Activated B cell treated with CpG ODN at 0.5 μM for 24 hours (primary cell): ENCODE data around the gene RERE. TPM values are rescaled to one million over a fixed set of nuclear protein-coding genes. Genes with fewer than 3 reads are reported as not detected.

Experiments
- ATAC-seq: fragments of 200-7000 bp; cut with Tn5 transposase; one replicate; pipeline ENCODE4 v1.10.0; 2021; ENCODE audit warnings: low read depth, mild to moderate bottlenecking, moderate library complexity
- CTCF ChIA-PET: fragments of 350-600 bp; sonication (Branson Sonifier 250); formaldehyde crosslinking; loops from one replicate; lab custom pipeline; 2021; ENCODE audit warnings: antibody characterized with exemption; lab: Charles Lee
- POLR2A ChIA-PET: fragments of 350-600 bp; sonication (Branson Sonifier 250); formaldehyde crosslinking; loops from one replicate; lab custom pipeline; 2021; ENCODE audit warnings: antibody characterized with exemption; lab: Charles Lee
- DNase-seq: peaks from one replicate; pipeline ENCODE4 v3.0.0; 2022
- H3K27ac Mint-ChIP-seq: one replicate; pipeline ENCODE4 v1.8.0; 2020; ENCODE audit warnings: mixed read lengths
- H3K27me3 Mint-ChIP-seq: one replicate; pipeline ENCODE4 v1.8.0; 2021; ENCODE audit warnings: mixed read lengths
- H3K36me3 Mint-ChIP-seq: one replicate; pipeline ENCODE4 v1.8.0; 2021; ENCODE audit warnings: low read depth, mixed read lengths
- H3K4me1 Mint-ChIP-seq: one replicate; pipeline ENCODE4 v1.8.0; 2021; ENCODE audit warnings: mixed read lengths
- H3K4me3 Mint-ChIP-seq: one replicate; pipeline ENCODE4 v1.8.0; 2020; ENCODE audit warnings: mild to moderate bottlenecking, mixed read lengths
- H3K9me3 Mint-ChIP-seq: one replicate; pipeline ENCODE4 v1.8.0; 2020; ENCODE audit warnings: mixed read lengths
- intact Hi-C: fragments of 100-400 bp; cut with micrococcal nuclease; formaldehyde crosslinking; loops from one replicate; pipeline ENCODE4 v1.15.1; 2024
- total RNA-seq: library from RNA; stranded (reverse); gene quantifications from 2 replicates; pipeline ENCODE4 v1.2.3, GENCODE V29; 2022
- TF ChIP-seq, protein P1 (sequence below): fragments of 200-600 bp; IDR thresholded peaks from one replicate; pipeline ENCODE4 v1.8.0; 2022; ENCODE audit warnings: antibody characterized with exemption, mild to moderate bottlenecking

The RERE gene
- total RNA-seq, 1 donor from 2014 or later, result 98.8 TPM

DNA sequence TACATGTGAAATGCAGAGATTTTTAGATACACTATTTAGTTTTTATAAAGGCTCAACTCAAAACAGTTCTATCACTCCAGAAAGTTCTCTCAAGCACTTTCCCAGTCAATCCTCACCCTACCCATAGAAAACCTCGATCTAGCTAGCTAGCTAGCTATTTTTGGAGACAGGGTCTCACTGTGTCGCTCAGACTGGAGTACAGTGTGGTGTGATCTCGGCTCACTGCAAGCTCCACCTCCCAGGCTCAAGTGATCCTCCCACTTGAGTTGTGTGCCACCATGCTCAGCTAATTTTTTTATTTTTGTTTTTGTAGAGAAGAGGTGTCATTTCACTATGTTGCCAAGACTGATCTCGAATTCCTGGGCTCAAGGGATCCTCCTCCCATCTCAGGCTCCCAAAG lies 236.9 kb downstream of the RERE start:
- ChIA-PET POLR2A (no interaction called here), CTCF (interaction anchor here (1.6 kb wide), 1 partner anchor 146 kb away, joined by 7 read pairs; no protein-coding TSS in a partner anchor)
- peaks cover 2% of the 10 kb centered on the region for H3K4me1 Mint-ChIP-seq
- peaks cover 29% of the 10 kb centered on the region for H3K36me3 Mint-ChIP-seq
- no peak for ATAC-seq
- no peaks in the 10 kb centered on the region for H3K27me3 Mint-ChIP-seq
- DNase-seq, result no peak
- no peaks in the 10 kb centered on the region for H3K9me3 Mint-ChIP-seq
- intact Hi-C loops, result no loop called here
- TF ChIP-seq, protein P1, sequence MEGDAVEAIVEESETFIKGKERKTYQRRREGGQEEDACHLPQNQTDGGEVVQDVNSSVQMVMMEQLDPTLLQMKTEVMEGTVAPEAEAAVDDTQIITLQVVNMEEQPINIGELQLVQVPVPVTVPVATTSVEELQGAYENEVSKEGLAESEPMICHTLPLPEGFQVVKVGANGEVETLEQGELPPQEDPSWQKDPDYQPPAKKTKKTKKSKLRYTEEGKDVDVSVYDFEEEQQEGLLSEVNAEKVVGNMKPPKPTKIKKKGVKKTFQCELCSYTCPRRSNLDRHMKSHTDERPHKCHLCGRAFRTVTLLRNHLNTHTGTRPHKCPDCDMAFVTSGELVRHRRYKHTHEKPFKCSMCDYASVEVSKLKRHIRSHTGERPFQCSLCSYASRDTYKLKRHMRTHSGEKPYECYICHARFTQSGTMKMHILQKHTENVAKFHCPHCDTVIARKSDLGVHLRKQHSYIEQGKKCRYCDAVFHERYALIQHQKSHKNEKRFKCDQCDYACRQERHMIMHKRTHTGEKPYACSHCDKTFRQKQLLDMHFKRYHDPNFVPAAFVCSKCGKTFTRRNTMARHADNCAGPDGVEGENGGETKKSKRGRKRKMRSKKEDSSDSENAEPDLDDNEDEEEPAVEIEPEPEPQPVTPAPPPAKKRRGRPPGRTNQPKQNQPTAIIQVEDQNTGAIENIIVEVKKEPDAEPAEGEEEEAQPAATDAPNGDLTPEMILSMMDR, result no peak
- H3K27ac Mint-ChIP-seq, result no peak overlapping the region
- H3K4me3 Mint-ChIP-seq, result no peak overlapping the region

DNA sequence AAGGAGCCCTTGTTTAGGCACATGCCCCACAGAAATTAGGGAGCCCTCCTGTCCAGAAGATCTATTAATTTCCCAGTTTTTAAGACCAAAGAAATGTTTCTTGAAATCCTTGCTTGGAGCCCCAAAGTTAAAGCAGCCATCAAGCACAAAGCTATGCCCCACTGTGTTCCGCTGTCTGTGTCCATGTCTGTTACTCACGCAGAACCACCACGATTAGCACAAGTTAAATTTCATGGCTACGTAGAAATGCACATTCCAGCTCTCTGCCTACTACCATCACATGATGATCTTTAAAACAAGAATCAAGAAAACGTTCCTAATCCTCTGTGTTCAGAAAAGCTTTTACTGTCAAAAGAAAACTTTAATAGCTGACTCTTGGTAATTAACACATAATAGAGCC lies 238.5 kb downstream of the RERE start:
- ATAC-seq (no peak), DNase-seq (no peak)
- Mint-ChIP-seq H3K27me3 (no peaks in the 10 kb centered on the region), H3K9me3 (no peaks in the 10 kb centered on the region), H3K4me1 (peaks cover 2% of the 10 kb centered on the region), H3K4me3 (no peak overlapping the region), H3K27ac (no peak overlapping the region), H3K36me3 (peaks cover 27% of the 10 kb centered on the region)
- intact Hi-C loops, result no loop called here
- TF ChIP-seq, protein P1, result no peak
- ChIA-PET POLR2A (interaction anchor here (0.7 kb wide), 2 partner anchors 9 to 33 kb away, joined by 3 read pairs; no protein-coding TSS in a partner anchor), CTCF (no interaction called here)

DNA sequence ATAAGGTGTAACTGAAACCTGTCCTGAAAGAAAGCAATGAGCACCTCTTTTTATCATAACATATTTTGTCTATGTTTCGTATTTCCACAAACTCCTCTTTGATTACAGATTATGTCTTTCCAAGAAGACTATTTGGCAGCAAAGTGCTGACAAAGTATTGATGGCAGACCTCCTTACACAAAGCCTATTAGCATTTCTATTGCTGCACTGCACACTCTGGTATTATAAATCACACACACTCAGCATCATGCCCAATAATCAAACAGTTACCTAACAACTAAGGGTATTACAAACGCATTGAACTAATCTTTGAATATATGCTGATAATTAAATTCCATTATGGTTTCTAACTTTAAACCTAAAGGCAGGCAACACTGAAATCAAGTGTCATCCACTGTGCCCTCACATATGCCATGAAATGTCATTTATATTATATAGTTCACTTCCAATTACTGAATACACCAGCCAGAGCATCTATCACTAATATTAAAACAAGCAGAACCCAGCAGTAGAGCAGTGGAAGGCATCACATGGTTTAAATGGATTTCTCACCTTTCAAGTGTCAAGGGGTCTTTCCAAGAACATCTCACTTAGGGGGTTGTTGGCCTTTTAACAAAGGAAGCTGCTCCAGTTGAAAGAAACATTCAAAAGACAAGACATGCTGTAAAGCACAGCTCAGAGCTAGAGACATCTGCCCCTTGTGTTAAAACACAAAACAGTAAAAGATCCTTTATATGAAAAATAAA lies 239.1 kb downstream of the RERE start:
- no peaks in the 10 kb centered on the region for H3K9me3 Mint-ChIP-seq
- peaks cover 2% of the 10 kb centered on the region for H3K4me1 Mint-ChIP-seq
- POLR2A ChIA-PET, result interaction anchor here (0.7 kb wide), 2 partner anchors 8 to 34 kb away, joined by 3 read pairs; no protein-coding TSS in a partner anchor
- no peak for DNase-seq
- intact Hi-C loops, result no loop called here
- CTCF ChIA-PET, result no interaction called here
- no peak overlapping the region for H3K4me3 Mint-ChIP-seq
- TF ChIP-seq, protein P1, result no peak
- H3K36me3 Mint-ChIP-seq, result peaks cover 27% of the 10 kb centered on the region
- H3K27ac Mint-ChIP-seq, result no peak overlapping the region
- ATAC-seq, result no peak
- H3K27me3 Mint-ChIP-seq, result no peaks in the 10 kb centered on the region

DNA sequence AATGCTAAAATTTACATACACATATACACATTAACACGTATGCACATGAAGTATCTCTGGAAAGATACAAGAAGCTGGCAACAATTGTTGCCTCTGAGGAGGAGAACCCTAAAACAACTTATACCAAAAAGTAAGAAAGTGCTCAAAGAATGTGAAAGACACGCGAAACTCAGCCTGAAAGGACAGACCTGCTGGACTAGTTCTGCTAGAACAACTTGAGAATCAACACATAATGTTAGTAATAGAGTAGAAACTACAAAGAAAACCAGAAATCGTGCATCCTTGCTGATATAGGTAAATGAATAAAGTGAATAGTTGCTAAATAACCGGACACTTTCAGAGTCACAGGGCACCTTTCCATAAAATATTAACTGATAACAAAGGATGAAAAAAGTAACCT lies 242.5 kb downstream of the RERE start:
- Mint-ChIP-seq H3K9me3 (no peaks in the 10 kb centered on the region), H3K4me1 (peaks cover 14% of the 10 kb centered on the region), H3K27ac (no peak overlapping the region), H3K27me3 (no peaks in the 10 kb centered on the region), H3K36me3 (peaks cover 22% of the 10 kb centered on the region), H3K4me3 (no peak overlapping the region)
- ATAC-seq (no peak), DNase-seq (no peak)
- intact Hi-C loops, result no loop called here
- POLR2A ChIA-PET, result interaction anchor here (1.3 kb wide), 1 partner anchor 21 kb away, joined by 3 read pairs; no protein-coding TSS in a partner anchor
- TF ChIP-seq, protein P1, result no peak
- CTCF ChIA-PET, result interaction anchor here (1.3 kb wide), 1 partner anchor 151 kb away, joined by 3 read pairs; no protein-coding TSS in a partner anchor

DNA sequence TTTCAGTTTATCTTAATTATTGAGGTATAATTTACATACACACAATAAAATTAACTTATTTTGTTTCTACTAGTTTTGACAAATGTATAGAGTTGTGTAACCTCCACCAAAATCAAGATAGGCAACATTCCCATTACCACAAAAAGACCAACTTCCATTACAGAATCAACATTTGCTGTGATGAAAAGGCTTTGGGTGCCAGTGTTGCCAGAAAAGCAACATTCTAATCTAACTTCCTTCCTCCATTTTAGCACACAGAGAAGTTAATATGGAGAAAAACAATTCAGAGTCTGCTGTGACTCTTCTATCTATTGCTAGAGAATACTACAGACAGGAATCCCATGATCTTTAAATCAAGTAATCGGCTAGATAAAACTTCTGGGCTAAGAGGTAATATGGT lies 245.3 kb downstream of the RERE start:
- intact Hi-C loops, result no loop called here
- Mint-ChIP-seq H3K36me3 (peaks cover 13% of the 10 kb centered on the region), H3K9me3 (no peaks in the 10 kb centered on the region), H3K4me3 (no peak overlapping the region), H3K4me1 (peaks cover 11% of the 10 kb centered on the region), H3K27ac (no peak overlapping the region), H3K27me3 (no peaks in the 10 kb centered on the region)
- ChIA-PET CTCF (interaction anchor here (1.9 to 5.3 kb wide), 3 partner anchors 11 to 131 kb away, joined by 5 to 35 read pairs (median 16); no protein-coding TSS in a partner anchor), POLR2A (no interaction called here)
- ATAC-seq (no peak), DNase-seq (no peak)
- TF ChIP-seq, protein P1, result no peak
